K562 (cell line): Measurements from ENCODE around the gene ADAM20. TPM values are rescaled to one million over a fixed set of nuclear protein-coding genes. Genes with fewer than 3 reads are reported as not detected.

Experiments used
- polyA plus RNA-seq, 8 experiments: library from polyadenylated mRNA; depleted of rRNA in 4 of 8; stranded (reverse) in 5 of 8; unstranded in 3 of 8; fragments of >200 nt; fragmentation: Nextera tagmentation in 2 of 8; fragmentation: Illumina TruSeq in 1 of 8; extraction: Ambion mirVana in 2 of 8; extraction: Trizol in 1 of 8; gene quantifications; 2 replicates each; pipeline versions ENCODE4 v1.2.1 to v1.2.3, GENCODE V29; 2011 to 2014; ENCODE audit warnings: inconsistent platforms in 1 of 8, missing spikeins in 1 of 8
- total RNA-seq, 7 experiments: library from RNA; depleted of rRNA in 6 of 7; stranded (reverse); fragments of >200 nt in 6 of 7; fragmentation: Illumina TruSeq in 2 of 7; extraction: Trizol in 2 of 7; gene quantifications; 2 replicates each; pipeline versions ENCODE4 v1.2.1 to v1.2.3, GENCODE V29; 2011 to 2021; ENCODE audit warnings: low replicate concordance in 1 of 7
- TF ChIP-seq, protein P1 (sequence below), 2 experiments: fragments of 450-650 bp; formaldehyde crosslinking in 1 of 2; IDR thresholded peaks; 2 replicates each; pipeline versions ENCODE4 v1.4.0 to v1.6.1; 2014 to 2020; ENCODE audit warnings: mild to moderate bottlenecking in 2 of 2, borderline replicate concordance in 1 of 2, low read depth in 1 of 2

Gene ADAM20
- total and polyA plus RNA-seq, 9 of the 15 experiments (the other 6 are each of a cell fraction or from before 2014, with no cell fraction given): 0.03 to 0.15 (median 0.04) TPM; not detected in 5

DNA sequence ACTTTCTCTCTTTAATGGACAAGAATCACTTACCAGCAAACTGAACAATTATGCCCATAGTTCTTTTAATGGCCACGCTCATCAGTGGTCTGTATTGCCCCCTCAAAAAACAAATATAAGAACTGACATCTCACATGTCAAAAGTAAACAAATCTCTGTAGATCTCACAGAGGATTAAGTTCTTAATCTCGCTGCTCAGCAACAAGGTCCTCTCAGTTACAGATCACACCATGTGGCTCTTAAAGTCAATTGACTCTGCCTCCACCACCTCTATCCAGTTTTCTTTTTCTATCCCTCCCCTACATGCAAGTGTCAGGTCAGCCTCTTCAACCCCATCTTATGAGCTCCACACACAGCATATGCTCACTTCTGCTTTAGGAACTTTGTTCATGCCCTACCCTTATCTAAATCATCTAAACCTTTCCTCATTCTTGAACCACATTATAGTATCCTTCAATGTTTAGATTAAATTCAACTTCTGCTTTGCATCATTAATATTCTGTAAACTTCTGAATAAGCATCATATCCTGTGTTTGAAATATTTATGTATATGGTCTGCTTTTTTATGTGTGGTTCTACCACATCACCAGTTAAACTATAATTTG lies 7.2 kb downstream of the ADAM20 start (continued):
- TF ChIP-seq, protein P1, sequence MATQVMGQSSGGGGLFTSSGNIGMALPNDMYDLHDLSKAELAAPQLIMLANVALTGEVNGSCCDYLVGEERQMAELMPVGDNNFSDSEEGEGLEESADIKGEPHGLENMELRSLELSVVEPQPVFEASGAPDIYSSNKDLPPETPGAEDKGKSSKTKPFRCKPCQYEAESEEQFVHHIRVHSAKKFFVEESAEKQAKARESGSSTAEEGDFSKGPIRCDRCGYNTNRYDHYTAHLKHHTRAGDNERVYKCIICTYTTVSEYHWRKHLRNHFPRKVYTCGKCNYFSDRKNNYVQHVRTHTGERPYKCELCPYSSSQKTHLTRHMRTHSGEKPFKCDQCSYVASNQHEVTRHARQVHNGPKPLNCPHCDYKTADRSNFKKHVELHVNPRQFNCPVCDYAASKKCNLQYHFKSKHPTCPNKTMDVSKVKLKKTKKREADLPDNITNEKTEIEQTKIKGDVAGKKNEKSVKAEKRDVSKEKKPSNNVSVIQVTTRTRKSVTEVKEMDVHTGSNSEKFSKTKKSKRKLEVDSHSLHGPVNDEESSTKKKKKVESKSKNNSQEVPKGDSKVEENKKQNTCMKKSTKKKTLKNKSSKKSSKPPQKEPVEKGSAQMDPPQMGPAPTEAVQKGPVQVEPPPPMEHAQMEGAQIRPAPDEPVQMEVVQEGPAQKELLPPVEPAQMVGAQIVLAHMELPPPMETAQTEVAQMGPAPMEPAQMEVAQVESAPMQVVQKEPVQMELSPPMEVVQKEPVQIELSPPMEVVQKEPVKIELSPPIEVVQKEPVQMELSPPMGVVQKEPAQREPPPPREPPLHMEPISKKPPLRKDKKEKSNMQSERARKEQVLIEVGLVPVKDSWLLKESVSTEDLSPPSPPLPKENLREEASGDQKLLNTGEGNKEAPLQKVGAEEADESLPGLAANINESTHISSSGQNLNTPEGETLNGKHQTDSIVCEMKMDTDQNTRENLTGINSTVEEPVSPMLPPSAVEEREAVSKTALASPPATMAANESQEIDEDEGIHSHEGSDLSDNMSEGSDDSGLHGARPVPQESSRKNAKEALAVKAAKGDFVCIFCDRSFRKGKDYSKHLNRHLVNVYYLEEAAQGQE (IDR thresholded peaks at IDR 0.05; ENCODE audit: borderline replicate concordance): no peak
- TF ChIP-seq, protein P1 (CRISPR knock-in tag; IDR thresholded peaks at IDR 0.05; ENCODE audit: low read depth): no peak
